ENCODE data around the gene CCND1. TPM values are rescaled to one million over a fixed set of nuclear protein-coding genes. Genes with fewer than 3 reads are reported as not detected.

CCND1 gene
- total RNA-seq, 1 donor from 2014 or later = 283 TPM

GRCh38 chr11:69650832-69651344 lies 9.9 kb downstream of the CCND1 start:
- H3K27me3 ChIP-seq = no peaks in the 10 kb centered on the region
- H3K9me3 ChIP-seq = no peaks in the 10 kb centered on the region
- ATAC-seq (no peak), DNase-seq (no peak)
- no peaks in the 10 kb centered on the region for H3K4me1 ChIP-seq
- H3K27ac ChIP-seq = no peak overlapping the region
- H3K4me3 ChIP-seq = no peak overlapping the region
- intact Hi-C loops (cut with DNase I) = no loop called here
- H3K36me3 ChIP-seq = peaks cover 62% of the 10 kb centered on the region
- no peak for TF ChIP-seq CTCF (IDR thresholded peaks at IDR 0.05)

- no peak overlapping the region for H3K27ac ChIP-seq
- H3K27me3 ChIP-seq = no peaks in the 10 kb centered on the region
- intact Hi-C loops (cut with DNase I) = no loop called here
- DNase-seq = peak; percentile 15
- ATAC-seq = no peak
- H3K4me1 ChIP-seq = no peaks in the 10 kb centered on the region
- no peak for TF ChIP-seq CTCF (IDR thresholded peaks at IDR 0.05)
- H3K4me3 ChIP-seq = no peak overlapping the region
- H3K9me3 ChIP-seq = no peaks in the 10 kb centered on the region
- peaks cover 62% of the 10 kb centered on the region for H3K36me3 ChIP-seq
These were observed 11.1 kb downstream of the CCND1 start for GRCh38 chr11:69651834-69652620.

- intact Hi-C loops (cut with DNase I) = no loop called here
- peaks cover 60% of the 10 kb centered on the region for H3K36me3 ChIP-seq
- no peaks in the 10 kb centered on the region for H3K27me3 ChIP-seq
- no peaks in the 10 kb centered on the region for H3K9me3 ChIP-seq
- no peak for TF ChIP-seq CTCF (IDR thresholded peaks at IDR 0.05)
- H3K27ac ChIP-seq = no peak overlapping the region
- H3K4me3 ChIP-seq = no peak overlapping the region
- peak; percentile 54 for DNase-seq
- no peak for ATAC-seq
- H3K4me1 ChIP-seq = no peaks in the 10 kb centered on the region
These were observed 12.0 kb downstream of the CCND1 start for GRCh38 chr11:69652999-69653398.

- DNase-seq = peak; percentile 40
These were observed 12.5 kb downstream of the CCND1 start for GRCh38 chr11:69653406-69653960.

GRCh38 chr11:69654001-69654659 lies 13.2 kb downstream of the CCND1 start:
- H3K27me3 ChIP-seq = no peaks in the 10 kb centered on the region
- ATAC-seq (peak; percentile 4), DNase-seq (peak; percentile 54)
- no peak overlapping the region for H3K4me3 ChIP-seq
- no peaks in the 10 kb centered on the region for H3K9me3 ChIP-seq
- no peak for TF ChIP-seq CTCF (IDR thresholded peaks at IDR 0.05)
- intact Hi-C loops (cut with DNase I) = no loop called here
- no peak overlapping the region for H3K27ac ChIP-seq
- H3K36me3 ChIP-seq = peaks cover 50% of the 10 kb centered on the region
- H3K4me1 ChIP-seq = no peaks in the 10 kb centered on the region

More at GRCh38 chr11:69653406-69653960, 12.5 kb downstream of the CCND1 start:
- H3K4me3 ChIP-seq = no peak overlapping the region
- TF ChIP-seq CTCF (IDR thresholded peaks at IDR 0.05) = no peak
- peaks cover 57% of the 10 kb centered on the region for H3K36me3 ChIP-seq
- H3K9me3 ChIP-seq = no peaks in the 10 kb centered on the region
- intact Hi-C loops (cut with DNase I) = no loop called here
- no peaks in the 10 kb centered on the region for H3K4me1 ChIP-seq
- H3K27ac ChIP-seq = no peak overlapping the region
- no peaks in the 10 kb centered on the region for H3K27me3 ChIP-seq
- no peak for ATAC-seq

Measured in upper lobe of right lung (tissue), 1 donor.